NCI-H1092 treated with DMSO at 0.1 percent for 48 hours (cell line): ENCODE measurements around the gene HS6ST1.

Source experiments
- DNase-seq: peaks from one replicate; lab custom pipeline; 2025; lab: John Stamatoyannopoulos, UW

The HS6ST1 gene

DNA sequence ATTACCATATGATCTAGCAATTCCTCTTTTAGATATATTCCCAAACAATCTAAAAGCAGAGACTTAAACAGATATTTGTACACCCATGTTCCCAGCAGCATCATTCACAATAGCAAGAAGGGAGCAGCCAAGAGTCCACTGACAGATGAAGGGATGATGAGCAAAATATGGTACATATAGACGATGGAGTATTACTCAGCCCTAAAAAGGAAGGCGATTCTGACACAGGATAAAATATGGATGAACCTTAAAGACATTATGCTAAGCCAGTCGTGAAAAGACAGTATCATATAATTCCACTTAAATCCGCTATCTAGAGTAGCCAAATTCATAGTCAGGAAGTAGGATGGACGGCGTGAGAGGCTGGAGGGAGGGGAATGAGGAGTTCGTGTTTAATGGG, 20.4 kb downstream of the HS6ST1 start:
- no peak for DNase-seq

DNA sequence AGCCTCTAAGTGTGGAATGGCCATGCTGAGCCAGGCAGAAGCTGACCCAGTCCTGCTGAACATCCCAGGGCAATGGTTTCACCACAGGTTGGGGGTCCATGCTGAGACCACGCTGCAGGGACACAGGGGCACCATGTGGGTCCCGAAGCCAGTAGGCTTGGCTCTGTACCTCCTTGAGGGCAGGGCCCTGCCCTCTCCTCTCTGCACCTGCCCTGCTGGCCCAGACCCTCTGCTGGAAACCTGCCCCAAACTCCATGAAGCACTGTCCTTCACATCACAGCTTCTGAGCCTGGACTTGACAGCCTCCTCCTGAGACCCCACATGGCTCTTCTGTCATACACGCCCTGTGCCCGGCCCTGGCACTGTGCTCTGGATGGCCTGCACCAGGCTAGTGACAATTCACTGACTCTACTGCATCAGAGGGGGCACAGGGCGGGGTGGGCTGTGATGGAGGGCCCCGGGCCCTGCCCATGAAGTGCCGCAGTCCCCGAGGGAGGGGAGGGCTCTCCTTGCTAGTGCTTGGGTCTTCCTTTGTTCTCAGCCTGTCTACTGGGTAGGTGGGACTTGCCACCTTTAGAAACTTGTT, 24.7 kb downstream of the HS6ST1 start:
- no peak for DNase-seq

DNA sequence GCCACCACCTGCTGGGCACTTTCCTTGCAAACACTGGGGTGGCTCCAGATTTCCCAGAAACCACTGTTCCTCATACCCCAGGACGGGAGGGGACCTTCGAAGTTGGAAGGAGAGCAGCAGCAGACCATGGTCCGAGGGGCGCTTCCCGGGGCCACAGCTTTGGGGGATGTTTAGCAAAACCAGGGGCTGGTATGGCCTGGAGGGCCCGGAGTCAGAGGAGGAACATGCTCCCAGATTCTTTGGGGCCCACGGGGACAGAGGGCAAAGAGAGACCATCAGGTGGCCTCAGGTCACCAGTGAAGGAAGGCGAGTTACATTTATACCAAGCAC, 25.3 kb downstream of the HS6ST1 start:
- DNase-seq, result no peak

DNA sequence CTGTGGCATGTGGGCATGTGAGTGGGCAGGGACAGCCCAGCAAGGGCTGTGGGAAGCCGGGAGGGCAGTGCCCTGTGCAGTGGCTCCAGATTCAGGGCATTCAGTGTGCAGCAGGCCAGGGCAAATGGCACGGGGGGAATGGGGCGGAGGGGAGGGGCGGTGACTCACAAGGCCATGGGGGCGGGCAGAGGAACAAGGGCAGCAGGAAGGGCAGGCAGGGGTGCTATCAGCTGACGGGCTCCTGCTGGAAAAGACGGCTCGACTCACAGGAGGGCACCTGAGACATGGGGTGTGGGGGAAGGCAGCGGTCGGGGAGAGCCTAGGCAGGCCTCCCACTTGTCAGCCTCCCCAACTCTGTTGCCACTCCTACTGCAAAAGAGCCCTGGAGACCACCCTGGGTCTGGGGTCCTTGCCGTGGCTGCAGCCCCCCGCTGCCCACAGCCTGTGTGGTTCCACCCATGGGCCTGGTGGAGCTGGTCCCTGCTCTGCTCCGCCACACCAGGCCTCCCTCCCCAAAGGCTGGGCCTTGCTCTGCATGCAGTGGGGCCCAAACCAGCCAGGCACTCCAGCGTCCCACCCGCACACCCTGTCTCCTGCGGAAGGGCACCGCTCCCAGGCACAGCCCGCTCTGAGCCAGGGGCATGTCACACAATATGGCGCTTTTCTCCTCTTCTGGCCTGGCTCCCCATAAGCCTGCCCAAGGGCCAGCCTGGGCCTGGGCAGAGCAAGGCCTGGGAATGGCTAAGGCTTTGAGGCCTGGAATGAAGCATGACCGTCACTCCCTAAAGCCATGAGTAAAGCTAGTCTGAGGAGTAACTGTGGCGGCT, 25.9 kb downstream of the HS6ST1 start:
- no peak for DNase-seq

GRCh38 chr2:128291844-128292598, 26.6 kb downstream of the HS6ST1 start:
- DNase-seq, result no peak

- no peak for DNase-seq
These were observed 27.4 kb downstream of the HS6ST1 start for GRCh38 chr2:128291161-128291843.

GRCh38 chr2:128290356-128290755, 28.3 kb downstream of the HS6ST1 start:
- no peak for DNase-seq

- no peak for DNase-seq
These were observed 29.2 kb downstream of the HS6ST1 start for GRCh38 chr2:128289439-128289838.

- no peak for DNase-seq
These were observed 29.9 kb downstream of the HS6ST1 start for GRCh38 chr2:128288781-128289180.

DNA sequence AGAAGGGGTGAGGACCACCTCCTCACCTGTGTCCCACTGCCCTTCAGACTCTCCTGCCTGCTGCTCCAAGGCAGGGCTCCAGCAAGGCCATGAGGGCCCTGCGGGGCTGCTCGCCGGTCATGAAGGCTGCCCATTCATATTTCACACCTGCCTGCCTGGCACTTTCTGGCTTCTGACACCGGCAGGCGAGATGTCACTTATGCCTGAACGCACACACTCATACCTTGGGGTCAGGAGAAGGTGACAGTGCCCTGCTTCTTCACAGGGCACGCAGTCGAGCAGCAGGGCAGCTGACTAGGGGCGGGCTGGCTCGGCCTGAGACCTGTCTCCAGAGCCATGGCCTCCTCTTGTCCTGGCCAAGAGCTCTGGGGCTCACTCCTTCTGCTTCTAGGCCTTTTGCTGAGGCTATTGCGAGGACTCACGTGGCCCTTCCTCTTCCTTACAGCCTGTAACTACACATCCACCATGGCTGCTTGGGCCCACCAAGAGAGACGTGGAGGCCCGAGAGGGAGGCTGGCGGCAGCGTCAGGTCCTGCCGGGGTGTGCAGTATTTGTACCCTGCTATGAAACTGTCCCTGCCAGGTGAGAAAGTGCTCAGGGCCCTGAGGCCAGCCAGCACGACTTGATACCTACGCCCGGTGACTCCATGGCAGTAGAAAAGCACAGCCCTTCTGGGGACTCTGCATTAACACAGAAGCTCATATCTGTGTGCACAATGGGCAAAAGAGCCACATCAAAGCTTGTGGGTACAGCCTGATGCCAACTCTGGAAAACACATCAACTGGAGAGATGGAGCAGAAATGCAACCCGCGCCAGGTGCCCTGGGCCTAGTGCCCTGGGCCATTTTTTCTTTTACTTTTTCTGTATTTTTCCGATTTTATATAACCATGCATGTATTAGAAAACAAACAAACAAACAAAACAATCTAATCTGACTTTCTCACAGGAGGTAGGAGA, 30.6 kb downstream of the HS6ST1 start:
- DNase-seq, result no peak

GRCh38 chr2:128286905-128287779, 31.5 kb downstream of the HS6ST1 start:
- DNase-seq, result no peak

- no peak for DNase-seq
These were observed 32.5 kb downstream of the HS6ST1 start for GRCh38 chr2:128286011-128286721.

DNA sequence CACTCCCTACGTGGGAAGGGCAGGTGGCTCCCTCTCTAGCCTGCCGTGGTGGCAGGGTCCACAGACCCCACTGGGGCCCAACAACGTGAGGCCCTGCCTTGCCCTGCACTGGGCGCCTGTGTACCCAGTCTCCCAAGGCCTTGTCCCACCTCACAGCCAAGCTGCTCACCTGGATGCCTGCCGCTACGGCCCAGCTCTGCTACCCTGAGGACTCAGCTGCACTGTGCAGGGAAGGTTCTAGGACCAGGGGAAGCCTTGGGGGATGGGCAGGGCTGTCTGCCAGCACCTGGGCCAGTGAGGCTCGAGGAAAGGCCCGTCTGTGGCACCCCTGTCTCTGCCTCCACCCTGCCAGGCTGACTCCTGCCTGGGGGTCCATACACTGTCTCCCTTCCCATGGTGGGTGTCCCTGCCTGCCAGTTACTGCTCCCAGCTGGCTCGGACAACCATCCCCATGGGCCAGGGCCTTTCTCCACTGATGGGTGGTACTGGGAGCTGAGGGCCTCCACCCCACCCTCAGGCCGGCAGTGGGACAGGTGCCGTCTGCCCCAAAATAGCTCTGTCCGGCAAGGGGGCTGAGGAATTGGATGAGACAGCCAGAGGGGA, 33.2 kb downstream of the HS6ST1 start:
- DNase-seq, result no peak

DNA sequence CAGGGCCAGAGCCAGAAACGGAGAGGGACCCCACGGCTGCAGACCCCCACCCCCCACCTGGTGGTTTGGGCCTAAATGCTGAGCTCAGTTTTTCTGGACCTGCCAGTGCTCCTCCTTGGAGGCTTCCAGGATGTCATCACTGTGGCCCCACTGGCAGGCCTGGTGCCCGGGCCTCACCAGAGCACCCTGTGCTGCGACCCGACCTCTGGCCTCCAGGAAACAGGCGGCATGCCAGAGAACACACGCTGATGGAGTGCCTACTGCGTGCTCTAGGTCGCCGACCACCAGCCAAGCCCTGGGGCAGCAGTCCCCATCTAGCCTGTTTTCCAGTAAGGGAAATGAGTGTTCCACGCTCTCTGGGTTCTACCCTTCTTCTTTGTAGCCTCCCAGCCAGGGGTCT, 33.8 kb downstream of the HS6ST1 start:
- no peak for DNase-seq

GRCh38 chr2:128284037-128284441, 34.6 kb downstream of the HS6ST1 start:
- DNase-seq, result no peak

DNA sequence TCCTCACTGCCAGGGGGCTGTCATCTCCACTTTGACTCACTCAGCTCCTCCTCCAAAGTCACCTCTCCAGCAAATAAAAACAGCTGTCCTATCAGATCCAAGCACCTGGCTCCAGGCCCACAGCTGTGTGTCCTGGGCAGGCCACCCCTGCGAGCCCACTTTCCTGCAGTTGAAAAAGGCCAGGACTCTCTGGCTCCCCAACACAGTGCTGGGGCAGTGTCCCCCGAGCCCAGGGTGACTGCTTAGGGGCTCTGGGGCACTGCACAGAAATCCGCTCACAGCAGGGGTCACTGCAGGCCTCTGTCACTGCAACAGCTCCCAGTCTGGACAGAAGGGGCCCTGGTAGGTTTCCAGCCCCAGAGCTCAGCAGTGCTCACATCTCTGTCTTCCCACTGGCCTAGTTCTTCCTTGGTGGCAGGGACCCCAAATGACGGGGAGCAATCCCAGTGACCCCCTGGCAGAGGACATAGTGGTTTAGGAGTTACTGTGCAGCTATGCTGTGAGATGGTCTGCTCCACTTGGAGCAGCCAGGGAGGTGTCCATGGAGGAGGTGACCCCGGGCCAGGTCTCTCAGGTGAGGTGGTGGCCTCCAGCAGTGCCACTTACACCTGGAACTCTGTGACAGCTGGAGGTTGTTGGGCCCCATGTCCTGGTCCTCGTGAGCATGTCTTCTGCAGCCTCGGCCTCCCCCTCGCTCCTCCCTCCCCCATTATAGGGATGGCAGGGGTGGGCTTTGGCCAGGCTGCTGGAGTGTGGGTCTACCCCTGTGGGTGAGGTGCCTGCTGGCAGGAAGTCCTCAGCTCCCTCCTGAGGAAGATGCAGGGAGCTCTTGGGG, 35.5 kb downstream of the HS6ST1 start:
- no peak for DNase-seq

- no peak for DNase-seq
These were observed 36.3 kb downstream of the HS6ST1 start for GRCh38 chr2:128282246-128282975.

- no peak for DNase-seq
These were observed 36.8 kb downstream of the HS6ST1 start for GRCh38 chr2:128281852-128282245.
